Smooth muscle cell (in vitro differentiated cells): ENCODE data around the gene COL27A1. TPM values are rescaled to one million over a fixed set of nuclear protein-coding genes. Genes with fewer than 3 reads are reported as not detected.
A peak's percentile ranks its signal among the peaks of the same experiment; 100 is the strongest.
"Not testable (repeated sequence)": the region's sequence is repeated elsewhere in the genome, so short reads cannot be mapped to it uniquely, and the experiment has no call there.

Experiments
- DNase-seq: peaks from one replicate; lab custom pipeline; 2025; ENCODE audit not compliant: unreplicated experiment; lab: John Stamatoyannopoulos, UW
- H2AFZ ChIP-seq: fragments of 200-600 bp; sonication (generic); 2 replicates; pipeline ENCODE4 v1.6.0; 2016; ENCODE audit warnings: antibody characterized with exemption, low read depth, mild to moderate bottlenecking
- H3F3A ChIP-seq: fragments of 200-600 bp; sonication (generic); 2 replicates; pipeline ENCODE4 v1.6.0; 2017; ENCODE audit warnings: antibody characterized with exemption, low read depth
- H3K27ac ChIP-seq: fragments of 200-600 bp; sonication (generic); 2 replicates; pipeline ENCODE4 v1.5.1; 2016; ENCODE audit warnings: low read depth, mild to moderate bottlenecking
- H3K27me3 ChIP-seq: fragments of 200-600 bp; sonication (generic); 2 replicates; pipeline ENCODE4 v1.6.1; 2016; ENCODE audit warnings: low read depth, mild to moderate bottlenecking
- H3K36me3 ChIP-seq: fragments of 200-600 bp; sonication (generic); 2 replicates; pipeline ENCODE4 v1.5.1; 2016; ENCODE audit warnings: low read depth
- H3K4me1 ChIP-seq: fragments of 200-600 bp; sonication (generic); 2 replicates; pipeline ENCODE4 v1.5.1; 2016; ENCODE audit warnings: low read depth
- H3K4me2 ChIP-seq: fragments of 200-600 bp; sonication (generic); 2 replicates; pipeline ENCODE4 v1.6.0; 2016; ENCODE audit warnings: mild to moderate bottlenecking
- H3K4me3 ChIP-seq: fragments of 200-600 bp; sonication (generic); 2 replicates; pipeline ENCODE4 v1.5.1; 2016; ENCODE audit warnings: mild to moderate bottlenecking
- H3K79me2 ChIP-seq: fragments of 200-600 bp; sonication (generic); 2 replicates; pipeline ENCODE4 v1.6.0; 2016; ENCODE audit warnings: low read depth, mild to moderate bottlenecking
- H3K9ac ChIP-seq: fragments of 200-600 bp; sonication (generic); 2 replicates; pipeline ENCODE4 v1.6.0; 2016; ENCODE audit warnings: low read depth
- H3K9me3 ChIP-seq: fragments of 200-600 bp; sonication (generic); replicated peaks from 2 replicates; pipeline ENCODE4 v1.5.1; 2016; ENCODE audit warnings: low read depth
- H4K20me1 ChIP-seq: fragments of 200-600 bp; sonication (generic); 2 replicates; pipeline ENCODE4 v1.6.0; 2016; ENCODE audit warnings: low read depth
- WGBS: methylation state at CpG from one replicate; pipeline ENCODE4 v1.1.7; 2016; ENCODE audit warnings: low lambda C conversion rate; 5-methylcytosine and 5-hydroxymethylcytosine counted together
- polyA plus RNA-seq: library from polyadenylated mRNA; unstranded; fragments of >200 nt; fragmentation: Nextera tagmentation; extraction: Ambion mirVana; gene quantifications from 2 replicates; pipeline ENCODE4 v1.2.1, GENCODE V29; 2016
- total RNA-seq: library from RNA; depleted of rRNA; stranded (reverse); fragments of >200 nt; gene quantifications from 2 replicates; pipeline ENCODE4 v1.2.3, GENCODE V29; 2014
- TF ChIP-seq, protein P1 (sequence below): fragments of 200-600 bp; sonication (generic); IDR thresholded peaks from 2 replicates; pipeline ENCODE4 v1.5.1; 2017; ENCODE audit warnings: borderline replicate concordance, mild to moderate bottlenecking, antibody characterized with exemption; ENCODE audit not compliant: insufficient read depth, poor library complexity, severe bottlenecking

The COL27A1 gene
- total and polyA plus RNA-seq, 2 experiments from 2014 or later, result 18.1 to 19.9 TPM

DNA sequence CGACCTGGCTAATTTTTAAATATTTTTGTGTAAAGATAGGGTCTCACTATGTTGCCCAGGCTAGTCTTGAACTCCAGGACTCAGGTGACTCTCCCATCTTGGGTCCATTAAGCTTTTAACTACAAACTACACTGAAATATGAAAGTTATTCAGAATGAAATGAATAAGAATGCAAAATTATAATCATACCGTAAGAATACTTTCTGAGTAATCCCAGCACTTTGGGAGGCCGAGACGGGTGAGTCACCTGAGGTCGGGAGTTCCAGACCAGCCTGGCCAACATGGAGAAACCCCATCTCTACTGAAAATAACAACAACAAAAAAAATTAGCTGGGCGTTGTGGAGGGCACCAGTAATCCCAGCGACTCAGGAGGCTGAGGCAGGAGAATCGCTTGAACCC lies 166.4 kb downstream of the COL27A1 start:
- H3K27ac ChIP-seq, result no peak overlapping the region
- 75% methylated on average over 8 of the region's 8 CpGs for WGBS

GRCh38 chr9:114322160-114322818 lies 167.0 kb downstream of the COL27A1 start:
- H2AFZ ChIP-seq, result not testable (repeated sequence)
- WGBS, result 89% methylated on average over 10 of the region's 12 CpGs

More for the DNA sequence above, 166.4 kb downstream of the COL27A1 start:
- H3K36me3 ChIP-seq, result no peaks in the 10 kb centered on the region
- no peaks in the 10 kb centered on the region for H3K4me1 ChIP-seq
- no peak overlapping the region for H3K4me2 ChIP-seq
- H3K9ac ChIP-seq, result no peak overlapping the region
- no peaks in the 10 kb centered on the region for H3K9me3 ChIP-seq
- no peaks in the 10 kb centered on the region for H4K20me1 ChIP-seq
- no peak overlapping the region for H2AFZ ChIP-seq
- H3K4me3 ChIP-seq, result no peak overlapping the region
- no peak for DNase-seq
- H3K79me2 ChIP-seq, result no peaks in the 10 kb centered on the region
- H3K27me3 ChIP-seq, result no peaks in the 10 kb centered on the region
- no peaks in the 10 kb centered on the region for H3F3A ChIP-seq
- TF ChIP-seq, protein P1, sequence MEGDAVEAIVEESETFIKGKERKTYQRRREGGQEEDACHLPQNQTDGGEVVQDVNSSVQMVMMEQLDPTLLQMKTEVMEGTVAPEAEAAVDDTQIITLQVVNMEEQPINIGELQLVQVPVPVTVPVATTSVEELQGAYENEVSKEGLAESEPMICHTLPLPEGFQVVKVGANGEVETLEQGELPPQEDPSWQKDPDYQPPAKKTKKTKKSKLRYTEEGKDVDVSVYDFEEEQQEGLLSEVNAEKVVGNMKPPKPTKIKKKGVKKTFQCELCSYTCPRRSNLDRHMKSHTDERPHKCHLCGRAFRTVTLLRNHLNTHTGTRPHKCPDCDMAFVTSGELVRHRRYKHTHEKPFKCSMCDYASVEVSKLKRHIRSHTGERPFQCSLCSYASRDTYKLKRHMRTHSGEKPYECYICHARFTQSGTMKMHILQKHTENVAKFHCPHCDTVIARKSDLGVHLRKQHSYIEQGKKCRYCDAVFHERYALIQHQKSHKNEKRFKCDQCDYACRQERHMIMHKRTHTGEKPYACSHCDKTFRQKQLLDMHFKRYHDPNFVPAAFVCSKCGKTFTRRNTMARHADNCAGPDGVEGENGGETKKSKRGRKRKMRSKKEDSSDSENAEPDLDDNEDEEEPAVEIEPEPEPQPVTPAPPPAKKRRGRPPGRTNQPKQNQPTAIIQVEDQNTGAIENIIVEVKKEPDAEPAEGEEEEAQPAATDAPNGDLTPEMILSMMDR, result no peak

GRCh38 chr9:114322831-114323531 lies 167.6 kb downstream of the COL27A1 start, which contains the start of gene ORM1:
ORM1 (plus strand) TSS chr9:114323098; CDS start chr9:114323134, 36 bp downstream.
- H3K27me3 ChIP-seq, H3K4me1 ChIP-seq, H2AFZ ChIP-seq, H3K36me3 ChIP-seq, H3F3A ChIP-seq, H3K9ac ChIP-seq, H3K27ac ChIP-seq, H3K4me2 ChIP-seq, H3K4me3 ChIP-seq, H3K9me3 ChIP-seq, H3K79me2 ChIP-seq, DNase-seq, H4K20me1 ChIP-seq: not testable (repeated sequence)
- 81% methylated on average over 9 of the region's 15 CpGs for WGBS

More at GRCh38 chr9:114322160-114322818, 167.0 kb downstream of the COL27A1 start:
- not testable (repeated sequence) for H3K9ac ChIP-seq, H4K20me1 ChIP-seq, H3K79me2 ChIP-seq, H3K4me3 ChIP-seq, H3K36me3 ChIP-seq, H3K27ac ChIP-seq, H3K27me3 ChIP-seq, H3K4me1 ChIP-seq, H3K9me3 ChIP-seq, H3F3A ChIP-seq, DNase-seq, H3K4me2 ChIP-seq

GRCh38 chr9:114323849-114324248 lies 168.5 kb downstream of the COL27A1 start:
- not testable (repeated sequence) for H3K9me3 ChIP-seq, H3F3A ChIP-seq, H3K4me1 ChIP-seq, H2AFZ ChIP-seq, H3K4me2 ChIP-seq, H3K27me3 ChIP-seq, H3K79me2 ChIP-seq, H4K20me1 ChIP-seq, H3K27ac ChIP-seq, H3K9ac ChIP-seq, H3K4me3 ChIP-seq, H3K36me3 ChIP-seq
- WGBS, result 78% methylated on average over 6 of the region's 6 CpGs
- peak; percentile 9 for DNase-seq

DNA sequence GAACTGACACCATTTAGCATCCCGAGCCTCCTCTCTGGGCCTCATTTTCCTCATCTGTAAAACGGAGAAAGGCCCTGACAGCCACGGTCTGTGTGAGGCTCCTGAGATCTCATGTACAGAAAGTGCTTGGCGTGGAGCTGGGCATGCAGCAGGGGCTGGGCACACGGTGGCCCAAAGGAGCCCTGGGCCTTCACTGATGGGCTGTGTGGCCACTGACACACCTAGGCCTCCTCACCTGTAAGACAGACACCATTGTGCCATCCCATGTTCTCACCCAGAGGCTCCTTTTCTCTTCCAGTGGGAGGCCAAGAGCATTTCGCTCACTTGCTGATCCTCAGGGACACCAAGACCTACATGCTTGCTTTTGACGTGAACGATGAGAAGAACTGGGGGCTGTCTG lies 169.2 kb downstream of the COL27A1 start:
- Histone ChIP-seq H3K9me3 (no peaks in the 10 kb centered on the region), H3K4me3 (no peak overlapping the region), H3K9ac (no peak overlapping the region), H3K27me3 (no peaks in the 10 kb centered on the region), H2AFZ (no peak overlapping the region), H4K20me1 (no peaks in the 10 kb centered on the region), H3K4me2 (no peak overlapping the region), H3K27ac (no peak overlapping the region), H3K36me3 (no peaks in the 10 kb centered on the region), H3K4me1 (no peaks in the 10 kb centered on the region), H3K79me2 (no peaks in the 10 kb centered on the region), H3F3A (no peaks in the 10 kb centered on the region)
- peak; percentile 22 for DNase-seq
- 90% methylated on average over 8 of the region's 8 CpGs for WGBS
- TF ChIP-seq, protein P1, result no peak

DNA sequence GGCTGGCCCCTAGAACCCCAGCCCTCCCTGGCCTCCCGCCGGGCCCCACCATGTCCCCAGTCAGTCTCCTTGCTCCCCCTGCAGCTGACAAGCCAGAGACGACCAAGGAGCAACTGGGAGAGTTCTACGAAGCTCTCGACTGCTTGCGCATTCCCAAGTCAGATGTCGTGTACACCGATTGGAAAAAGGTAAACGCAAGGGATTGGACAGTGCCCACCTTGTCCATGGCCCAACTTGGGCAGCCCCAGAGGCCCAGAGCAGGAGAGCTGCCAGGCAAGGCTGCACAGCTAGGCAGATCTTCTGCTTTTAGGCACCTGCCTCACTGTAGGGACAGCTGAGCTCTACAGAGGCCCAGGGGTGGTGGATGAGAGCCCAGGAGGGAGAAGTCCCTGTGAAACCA lies 169.6 kb downstream of the COL27A1 start:
- H3F3A ChIP-seq, H4K20me1 ChIP-seq, H3K79me2 ChIP-seq, H3K9ac ChIP-seq, H3K4me1 ChIP-seq, H3K27ac ChIP-seq, H3K4me2 ChIP-seq, H2AFZ ChIP-seq, H3K9me3 ChIP-seq, H3K4me3 ChIP-seq, H3K27me3 ChIP-seq, H3K36me3 ChIP-seq: not testable (repeated sequence)
- peak; percentile 22 for DNase-seq
- WGBS, result 89% methylated on average over 9 of the region's 9 CpGs
